ENCODE measurements around the gene STXBP3. TPM values are rescaled to one million over a fixed set of nuclear protein-coding genes. Genes with fewer than 3 reads are reported as not detected.

The STXBP3 gene
- total and polyA plus RNA-seq, 4 donors, result 10.9 to 33.0 (median 23.2) TPM

DNA sequence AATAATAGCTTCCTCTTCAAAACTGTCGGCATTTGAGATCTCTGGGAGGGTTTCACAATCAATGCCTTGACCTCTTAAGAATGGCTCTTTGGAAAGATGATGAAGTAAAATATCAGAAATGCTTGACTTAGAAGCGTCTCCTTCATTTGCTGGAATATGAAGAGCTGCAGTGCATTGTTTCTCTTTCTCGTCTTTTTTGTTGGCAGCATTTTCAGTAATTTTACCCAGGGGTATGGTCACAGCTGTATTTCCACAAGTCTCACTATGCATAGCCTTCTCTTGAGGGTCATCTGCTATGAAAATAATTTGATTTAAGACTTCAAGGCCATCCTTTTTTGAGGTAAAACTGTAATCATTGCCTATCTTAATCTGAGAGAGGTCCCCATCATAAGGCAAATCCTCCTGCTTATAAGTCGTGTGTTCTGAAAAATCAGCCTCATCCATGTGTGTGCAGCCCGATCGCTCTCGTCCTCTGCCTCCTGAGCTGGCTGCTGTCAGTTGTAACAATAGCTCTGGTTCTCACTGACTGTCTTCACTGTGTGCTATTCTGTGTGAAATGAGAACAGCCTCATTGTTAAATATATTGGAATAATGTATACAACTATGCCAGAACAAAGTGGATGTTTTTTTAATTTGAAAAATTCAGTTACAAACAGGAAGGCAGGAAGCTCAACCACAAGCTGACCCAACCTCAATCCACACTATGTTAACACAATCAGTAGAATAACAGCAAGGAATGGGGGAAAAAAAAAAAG is 105.9 kb downstream of the STXBP3 start:
- no peaks in the 10 kb centered on the region for H3K4me1 ChIP-seq (ENCODE audit: control insufficient read depth in 4 of 4, insufficient read depth in 4 of 4, low read length in 3 of 4)
- 78% methylated on average over 7 of the region's 7 CpGs for WGBS
- no peaks in the 10 kb centered on the region for H3K9me3 ChIP-seq (ENCODE audit: control insufficient read depth in 4 of 4, low read length in 3 of 4)
- H3K9ac ChIP-seq (ENCODE audit: low read depth in 1 of 2, low read length in 2 of 2), result no peak overlapping the region
- no peak overlapping the region for H3K4me3 ChIP-seq (ENCODE audit: low read depth in 1 of 3, low read length in 3 of 3)
- TF ChIP-seq HNF4G (IDR thresholded peaks at IDR 0.05) (no peak), YY1 (IDR thresholded peaks at IDR 0.05) (no peak), HNF4A (conservative IDR thresholded peaks at IDR 0.05) (no peak), TAF1 (conservative IDR thresholded peaks at IDR 0.05) (no peak)
- TF ChIP-seq, protein P1, sequence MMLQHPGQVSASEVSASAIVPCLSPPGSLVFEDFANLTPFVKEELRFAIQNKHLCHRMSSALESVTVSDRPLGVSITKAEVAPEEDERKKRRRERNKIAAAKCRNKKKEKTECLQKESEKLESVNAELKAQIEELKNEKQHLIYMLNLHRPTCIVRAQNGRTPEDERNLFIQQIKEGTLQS (IDR thresholded peaks at IDR 0.05), result no peak
- TF ChIP-seq, protein P2, sequence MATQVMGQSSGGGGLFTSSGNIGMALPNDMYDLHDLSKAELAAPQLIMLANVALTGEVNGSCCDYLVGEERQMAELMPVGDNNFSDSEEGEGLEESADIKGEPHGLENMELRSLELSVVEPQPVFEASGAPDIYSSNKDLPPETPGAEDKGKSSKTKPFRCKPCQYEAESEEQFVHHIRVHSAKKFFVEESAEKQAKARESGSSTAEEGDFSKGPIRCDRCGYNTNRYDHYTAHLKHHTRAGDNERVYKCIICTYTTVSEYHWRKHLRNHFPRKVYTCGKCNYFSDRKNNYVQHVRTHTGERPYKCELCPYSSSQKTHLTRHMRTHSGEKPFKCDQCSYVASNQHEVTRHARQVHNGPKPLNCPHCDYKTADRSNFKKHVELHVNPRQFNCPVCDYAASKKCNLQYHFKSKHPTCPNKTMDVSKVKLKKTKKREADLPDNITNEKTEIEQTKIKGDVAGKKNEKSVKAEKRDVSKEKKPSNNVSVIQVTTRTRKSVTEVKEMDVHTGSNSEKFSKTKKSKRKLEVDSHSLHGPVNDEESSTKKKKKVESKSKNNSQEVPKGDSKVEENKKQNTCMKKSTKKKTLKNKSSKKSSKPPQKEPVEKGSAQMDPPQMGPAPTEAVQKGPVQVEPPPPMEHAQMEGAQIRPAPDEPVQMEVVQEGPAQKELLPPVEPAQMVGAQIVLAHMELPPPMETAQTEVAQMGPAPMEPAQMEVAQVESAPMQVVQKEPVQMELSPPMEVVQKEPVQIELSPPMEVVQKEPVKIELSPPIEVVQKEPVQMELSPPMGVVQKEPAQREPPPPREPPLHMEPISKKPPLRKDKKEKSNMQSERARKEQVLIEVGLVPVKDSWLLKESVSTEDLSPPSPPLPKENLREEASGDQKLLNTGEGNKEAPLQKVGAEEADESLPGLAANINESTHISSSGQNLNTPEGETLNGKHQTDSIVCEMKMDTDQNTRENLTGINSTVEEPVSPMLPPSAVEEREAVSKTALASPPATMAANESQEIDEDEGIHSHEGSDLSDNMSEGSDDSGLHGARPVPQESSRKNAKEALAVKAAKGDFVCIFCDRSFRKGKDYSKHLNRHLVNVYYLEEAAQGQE (IDR thresholded peaks at IDR 0.05), result no peak
- H3K36me3 ChIP-seq (ENCODE audit: control insufficient read depth in 4 of 4, insufficient read depth in 3 of 4, low read depth in 1 of 4, low read length in 3 of 4), result no peaks in the 10 kb centered on the region
- no peak for DNase-seq (ENCODE audit: low spot score)
- H3K27ac ChIP-seq (ENCODE audit: low read depth in 1 of 2, low read length in 2 of 2), result no peak overlapping the region
- no peaks in the 10 kb centered on the region for H3K27me3 ChIP-seq (ENCODE audit: control insufficient read depth in 4 of 4, insufficient read depth in 4 of 4, low read length in 3 of 4)

DNA sequence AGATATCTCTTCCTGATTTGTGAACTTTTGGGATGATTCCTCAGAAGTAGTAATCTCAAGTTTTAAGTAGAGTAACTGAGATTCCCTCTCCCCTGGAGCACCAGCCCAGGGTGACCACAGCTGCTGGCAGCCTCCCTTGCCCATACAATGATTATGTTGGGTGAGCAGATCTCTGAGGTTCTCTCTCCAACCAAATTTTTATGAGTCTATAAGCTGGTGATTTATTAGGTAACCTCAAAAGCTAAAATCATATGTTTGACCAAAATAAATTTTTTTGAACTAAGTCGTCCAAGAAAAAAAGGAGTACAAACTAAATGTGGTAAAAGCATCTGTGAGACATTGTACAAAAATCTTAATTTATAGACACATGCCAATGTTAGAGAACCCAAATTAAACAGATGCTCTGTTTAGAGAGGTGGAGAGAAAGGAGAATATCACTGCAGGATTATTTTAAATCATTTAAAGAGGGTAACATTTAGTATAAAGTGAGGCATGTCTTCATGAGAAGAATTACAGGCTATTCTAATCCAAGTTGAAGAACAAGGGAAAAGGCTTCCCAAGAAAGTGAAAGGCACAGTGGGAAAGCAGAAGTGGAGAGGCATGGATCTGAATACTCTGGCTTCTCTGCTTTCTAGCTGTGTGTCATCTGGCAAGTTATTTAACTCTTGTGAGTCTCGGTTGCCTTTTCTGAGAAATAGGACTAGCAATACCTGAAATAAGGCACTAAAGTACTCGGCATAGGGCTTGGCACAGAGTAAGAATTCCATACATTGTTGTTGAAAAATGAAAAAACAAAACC is 107.9 kb downstream of the STXBP3 start:
- Histone ChIP-seq H3K27me3 (ENCODE audit: control insufficient read depth in 4 of 4, insufficient read depth in 4 of 4, low read length in 3 of 4) (no peaks in the 10 kb centered on the region), H3K4me1 (ENCODE audit: control insufficient read depth in 4 of 4, insufficient read depth in 4 of 4, low read length in 3 of 4) (no peaks in the 10 kb centered on the region), H3K9me3 (ENCODE audit: control insufficient read depth in 4 of 4, low read length in 3 of 4) (no peaks in the 10 kb centered on the region), H3K36me3 (ENCODE audit: control insufficient read depth in 4 of 4, insufficient read depth in 3 of 4, low read depth in 1 of 4, low read length in 3 of 4) (no peaks in the 10 kb centered on the region), H3K9ac (ENCODE audit: low read depth in 1 of 2, low read length in 2 of 2) (no peak overlapping the region), H3K4me3 (ENCODE audit: low read depth in 1 of 3, low read length in 3 of 3) (no peak overlapping the region), H3K27ac (ENCODE audit: low read depth in 1 of 2, low read length in 2 of 2) (no peak overlapping the region)
- DNase-seq (ENCODE audit: low spot score), result no peak
- 67% methylated on average over 3 of the region's 3 CpGs for WGBS
- TF ChIP-seq HNF4G (IDR thresholded peaks at IDR 0.05) (no peak), CTCF (IDR thresholded peaks at IDR 0.05; ENCODE audit: low read depth, low read length, missing input control) (no peak), HNF4A (conservative IDR thresholded peaks at IDR 0.05) (no peak), TAF1 (conservative IDR thresholded peaks at IDR 0.05) (no peak), EGR1 (IDR thresholded peaks at IDR 0.05; ENCODE audit: low read depth in 2 of 2) (no peak), GABPA (IDR thresholded peaks at IDR 0.05 in 1 of 2, conservative IDR thresholded peaks at IDR 0.05 in 1 of 2) (no peak)
- TF ChIP-seq, protein P1 (IDR thresholded peaks at IDR 0.05), result no peak
- TF ChIP-seq, protein P3, sequence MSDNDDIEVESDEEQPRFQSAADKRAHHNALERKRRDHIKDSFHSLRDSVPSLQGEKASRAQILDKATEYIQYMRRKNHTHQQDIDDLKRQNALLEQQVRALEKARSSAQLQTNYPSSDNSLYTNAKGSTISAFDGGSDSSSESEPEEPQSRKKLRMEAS (IDR thresholded peaks at IDR 0.05), result no peak

All from liver (tissue), 9 donors.